Measurements from ENCODE around the gene KCNMA1.

The KCNMA1 gene

GRCh38 chr10:77264527-77264926, 373.1 kb downstream of the KCNMA1 start:
- no peak overlapping the region for H3K4me3 ChIP-seq (ENCODE audit: low read depth, low read length)
- TF ChIP-seq CTCF (IDR thresholded peaks at IDR 0.05; ENCODE audit: low read depth, low read length) (no peak), MYC (IDR thresholded peaks at IDR 0.05; ENCODE audit: low read depth, low read length) (no peak), POLR2A (IDR thresholded peaks at IDR 0.05; ENCODE audit: extremely low read depth, insufficient read length) (no peak), MAX (IDR thresholded peaks at IDR 0.05; ENCODE audit: low read depth, low read length) (no peak)
- DNase-seq (ENCODE audit: low read depth): no peak

- no peak overlapping the region for H3K4me3 ChIP-seq (ENCODE audit: low read depth, low read length)
- peak; percentile 88 for DNase-seq (ENCODE audit: low read depth)
- TF ChIP-seq CTCF (IDR thresholded peaks at IDR 0.05; ENCODE audit: low read depth, low read length) (no peak), MAX (IDR thresholded peaks at IDR 0.05; ENCODE audit: low read depth, low read length) (peak; percentile 75; the same call in 1 of the 2 replicates), POLR2A (IDR thresholded peaks at IDR 0.05; ENCODE audit: extremely low read depth, insufficient read length) (no peak), MYC (IDR thresholded peaks at IDR 0.05; ENCODE audit: low read depth, low read length) (peak; percentile 83)
These were observed 373.5 kb downstream of the KCNMA1 start for GRCh38 chr10:77264107-77264506.

GRCh38 chr10:77263700-77264099, 373.9 kb downstream of the KCNMA1 start:
- no peak overlapping the region for H3K4me3 ChIP-seq (ENCODE audit: low read depth, low read length)
- no peak for DNase-seq (ENCODE audit: low read depth)
- TF ChIP-seq POLR2A (IDR thresholded peaks at IDR 0.05; ENCODE audit: extremely low read depth, insufficient read length) (no peak), MAX (IDR thresholded peaks at IDR 0.05; ENCODE audit: low read depth, low read length) (no peak), CTCF (IDR thresholded peaks at IDR 0.05; ENCODE audit: low read depth, low read length) (no peak), MYC (IDR thresholded peaks at IDR 0.05; ENCODE audit: low read depth, low read length) (no peak)

GRCh38 chr10:77261146-77261545, 376.5 kb downstream of the KCNMA1 start:
- TF ChIP-seq MAX (IDR thresholded peaks at IDR 0.05; ENCODE audit: low read depth, low read length) (no peak), MYC (IDR thresholded peaks at IDR 0.05; ENCODE audit: low read depth, low read length) (no peak), POLR2A (IDR thresholded peaks at IDR 0.05; ENCODE audit: extremely low read depth, insufficient read length) (no peak), CTCF (IDR thresholded peaks at IDR 0.05; ENCODE audit: low read depth, low read length) (no peak)
- H3K4me3 ChIP-seq (ENCODE audit: low read depth, low read length): no peak overlapping the region
- DNase-seq (ENCODE audit: low read depth): peak; percentile 60

- H3K4me3 ChIP-seq (ENCODE audit: low read depth, low read length): no peak overlapping the region
- no peak for TF ChIP-seq CTCF (IDR thresholded peaks at IDR 0.05; ENCODE audit: low read depth, low read length)
- TF ChIP-seq MAX (IDR thresholded peaks at IDR 0.05; ENCODE audit: low read depth, low read length): no peak
- no peak for TF ChIP-seq MYC (IDR thresholded peaks at IDR 0.05; ENCODE audit: low read depth, low read length)
- no peak for TF ChIP-seq POLR2A (IDR thresholded peaks at IDR 0.05; ENCODE audit: extremely low read depth, insufficient read length)
- no peak for DNase-seq (ENCODE audit: low read depth)
These were observed 378.3 kb downstream of the KCNMA1 start for GRCh38 chr10:77259171-77259874.

Data from NB4 (cell line).